GDM1 (cell line): ENCODE data around the gene ZNF722.
"Not testable (repeated sequence)": the region's sequence is repeated elsewhere in the genome, so short reads cannot be mapped to it uniquely, and the experiment has no call there.

Source experiments
- DNase-seq: peaks from one replicate; lab custom pipeline; 2025; lab: John Stamatoyannopoulos, UW

Gene ZNF722

GRCh38 chr7:63998549-63998948 is at the start of gene ZNF722:
Gene ZNF722, plus strand, starts transcription at chr7:63998849. Its CDS starts 113 bp downstream, at chr7:63998962.
- DNase-seq, result no peak

- no peak for DNase-seq
These were observed 45.5 kb upstream of the ZNF722 start for GRCh38 chr7:63953181-63953580.

- no peak for DNase-seq
These were observed 30.0 kb upstream of the ZNF722 start for GRCh38 chr7:63968629-63969028.

GRCh38 chr7:64015496-64015895 is 16.8 kb downstream of the ZNF722 start:
- not testable (repeated sequence) for DNase-seq

DNA sequence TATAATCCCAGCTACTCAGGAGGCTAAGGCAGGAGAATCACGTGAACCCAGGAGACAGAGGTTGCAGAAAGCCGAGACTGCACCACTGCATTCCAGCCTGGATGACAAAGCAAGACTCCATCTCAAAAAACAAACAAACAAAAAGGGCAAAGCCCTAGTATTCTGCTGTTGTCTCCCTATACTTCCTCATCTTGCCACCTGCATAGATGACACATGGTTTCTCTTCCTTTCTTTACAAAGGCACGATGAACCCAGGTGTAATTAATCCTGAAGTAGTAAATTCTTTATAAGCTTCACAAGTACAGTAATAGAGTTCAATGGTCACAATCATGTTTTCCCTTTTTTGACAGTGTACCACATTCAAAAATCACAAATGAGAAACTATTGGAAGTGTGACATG is 36.7 kb downstream of the ZNF722 start:
- DNase-seq, result no peak

DNA sequence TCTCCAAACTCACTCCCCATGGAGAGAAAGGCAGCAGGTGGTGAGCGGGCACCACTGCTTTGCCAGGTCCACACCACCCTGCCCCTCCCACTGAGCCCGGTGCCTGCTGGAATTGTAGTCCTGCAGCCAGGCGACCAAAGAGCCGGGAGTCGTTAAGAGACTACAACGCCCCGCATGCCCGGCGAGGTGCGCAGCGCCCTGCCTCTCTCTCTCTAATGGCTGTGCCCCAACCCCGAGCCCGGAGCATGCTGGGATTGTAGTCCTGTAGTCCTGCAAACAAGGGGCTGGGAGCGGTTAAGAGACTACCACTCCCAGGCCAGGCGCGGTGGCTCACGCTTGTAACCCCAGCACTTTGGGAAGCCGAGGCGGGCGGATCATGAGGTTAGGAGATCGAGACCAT is 38.4 kb downstream of the ZNF722 start:
- DNase-seq, result no peak

- no peak for DNase-seq
These were observed 46.8 kb downstream of the ZNF722 start, which contains the start of gene ZNF727 for GRCh38 chr7:64045301-64046040. Gene ZNF727, plus strand, starts transcription at chr7:64045434. Its CDS starts 188 bp downstream, at chr7:64045622.

DNA sequence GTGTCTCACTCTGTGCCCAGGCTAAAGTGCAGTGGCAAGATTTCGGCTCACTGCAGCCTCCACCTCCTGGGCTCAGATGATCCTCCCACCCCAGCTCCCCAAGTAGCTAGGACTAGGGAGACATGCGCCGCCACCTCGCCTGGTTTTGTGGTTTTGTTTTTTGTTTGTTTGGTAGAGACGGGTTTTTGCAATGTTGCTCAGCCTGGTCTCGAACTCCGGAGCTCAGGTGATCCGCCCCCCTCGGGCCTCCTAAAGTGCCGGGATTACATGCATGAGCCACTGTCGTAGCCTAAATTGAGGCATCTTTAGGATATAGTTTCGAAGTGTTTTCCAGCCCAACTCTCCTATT is 47.4 kb downstream of the ZNF722 start:
- DNase-seq, result no peak
